Activated naive CD8-positive, alpha-beta T cell treated with anti-CD3 and anti-CD28 coated beads, Interleukin-2, amount 50 U/mL, for 24 hours (primary cell): Measurements from ENCODE around the gene CCDC85A.

ENCODE experiments used
- ATAC-seq: fragments of 150-1000 bp; cut with Tn5 transposase; one replicate; pipeline ENCODE4 v1.10.0; 2021
- DNase-seq: peaks from one replicate; pipeline ENCODE4 v3.0.0; 2021
- H3K27ac Mint-ChIP-seq: one replicate; pipeline ENCODE4 v1.8.0; 2021; ENCODE audit warnings: mild to moderate bottlenecking, mixed read lengths
- H3K27me3 Mint-ChIP-seq: one replicate; pipeline ENCODE4 v1.8.0; 2021; ENCODE audit warnings: mixed read lengths
- H3K36me3 Mint-ChIP-seq: one replicate; pipeline ENCODE4 v1.8.0; 2021; ENCODE audit warnings: low read depth, mixed read lengths
- H3K4me1 Mint-ChIP-seq: one replicate; pipeline ENCODE4 v1.8.0; 2021; ENCODE audit warnings: mixed read lengths
- H3K4me3 Mint-ChIP-seq: one replicate; pipeline ENCODE4 v1.8.0; 2021; ENCODE audit warnings: mild to moderate bottlenecking, moderate library complexity, mixed read lengths
- H3K9me3 Mint-ChIP-seq: one replicate; pipeline ENCODE4 v1.8.0; 2021; ENCODE audit warnings: mixed read lengths

Gene CCDC85A

GRCh38 chr2:56375251-56375650 lies 191.5 kb downstream of the CCDC85A start:
- ATAC-seq (no peak), DNase-seq (no peak)
- Mint-ChIP-seq H3K27me3 (no peaks in the 10 kb centered on the region), H3K36me3 (no peaks in the 10 kb centered on the region), H3K4me3 (no peak overlapping the region), H3K27ac (no peak overlapping the region), H3K4me1 (no peaks in the 10 kb centered on the region), H3K9me3 (no peaks in the 10 kb centered on the region)

GRCh38 chr2:56376699-56377665 lies 193.2 kb downstream of the CCDC85A start:
- Mint-ChIP-seq H3K27ac (no peak overlapping the region), H3K4me3 (no peak overlapping the region), H3K27me3 (no peaks in the 10 kb centered on the region), H3K9me3 (no peaks in the 10 kb centered on the region), H3K4me1 (no peaks in the 10 kb centered on the region), H3K36me3 (no peaks in the 10 kb centered on the region)
- ATAC-seq (no peak), DNase-seq (no peak)

GRCh38 chr2:56379066-56379465 lies 195.3 kb downstream of the CCDC85A start:
- DNase-seq (no peak), ATAC-seq (no peak)
- H3K4me1 Mint-ChIP-seq = no peaks in the 10 kb centered on the region
- H3K27me3 Mint-ChIP-seq = no peaks in the 10 kb centered on the region
- peaks cover under 1% of the 10 kb centered on the region for H3K9me3 Mint-ChIP-seq
- no peaks in the 10 kb centered on the region for H3K36me3 Mint-ChIP-seq
- no peak overlapping the region for H3K4me3 Mint-ChIP-seq
- H3K27ac Mint-ChIP-seq = no peak overlapping the region

- Mint-ChIP-seq H3K36me3 (no peaks in the 10 kb centered on the region), H3K4me3 (no peak overlapping the region), H3K27ac (no peak overlapping the region), H3K4me1 (no peaks in the 10 kb centered on the region), H3K27me3 (no peaks in the 10 kb centered on the region), H3K9me3 (peaks cover 4% of the 10 kb centered on the region)
- no peak for ATAC-seq
- DNase-seq = no peak
These were observed 197.1 kb downstream of the CCDC85A start for GRCh38 chr2:56380861-56381260.

GRCh38 chr2:56382466-56382865 lies 198.7 kb downstream of the CCDC85A start:
- H3K4me3 Mint-ChIP-seq = no peak overlapping the region
- H3K27ac Mint-ChIP-seq = no peak overlapping the region
- H3K36me3 Mint-ChIP-seq = no peaks in the 10 kb centered on the region
- no peak for ATAC-seq
- no peak for DNase-seq
- H3K9me3 Mint-ChIP-seq = peaks cover 4% of the 10 kb centered on the region
- H3K27me3 Mint-ChIP-seq = no peaks in the 10 kb centered on the region
- no peaks in the 10 kb centered on the region for H3K4me1 Mint-ChIP-seq

- peaks cover 4% of the 10 kb centered on the region for H3K9me3 Mint-ChIP-seq
These were observed 202.9 kb downstream of the CCDC85A start for GRCh38 chr2:56386657-56387056.

GRCh38 chr2:56390644-56391043 lies 206.9 kb downstream of the CCDC85A start:
- ATAC-seq (no peak), DNase-seq (no peak)
- Mint-ChIP-seq H3K9me3 (no peaks in the 10 kb centered on the region), H3K4me3 (no peak overlapping the region), H3K27me3 (no peaks in the 10 kb centered on the region), H3K36me3 (no peaks in the 10 kb centered on the region), H3K4me1 (no peaks in the 10 kb centered on the region), H3K27ac (no peak overlapping the region)

More at GRCh38 chr2:56386657-56387056, 202.9 kb downstream of the CCDC85A start:
- H3K27ac Mint-ChIP-seq = no peak overlapping the region
- ATAC-seq = no peak
- no peak for DNase-seq
- no peaks in the 10 kb centered on the region for H3K4me1 Mint-ChIP-seq
- H3K4me3 Mint-ChIP-seq = no peak overlapping the region
- no peaks in the 10 kb centered on the region for H3K36me3 Mint-ChIP-seq
- no peaks in the 10 kb centered on the region for H3K27me3 Mint-ChIP-seq

- DNase-seq (no peak), ATAC-seq (no peak)
- Mint-ChIP-seq H3K36me3 (no peaks in the 10 kb centered on the region), H3K9me3 (peaks cover 9% of the 10 kb centered on the region), H3K4me1 (no peaks in the 10 kb centered on the region), H3K4me3 (no peak overlapping the region), H3K27ac (no peak overlapping the region), H3K27me3 (no peaks in the 10 kb centered on the region)
These were observed 226.3 kb downstream of the CCDC85A start for GRCh38 chr2:56410140-56410539.

GRCh38 chr2:56416500-56417176 lies 232.8 kb downstream of the CCDC85A start:
- Mint-ChIP-seq H3K27me3 (no peaks in the 10 kb centered on the region), H3K9me3 (peaks cover 15% of the 10 kb centered on the region)

More at GRCh38 chr2:56416500-56417176, 232.8 kb downstream of the CCDC85A start:
- ATAC-seq (no peak), DNase-seq (no peak)
- H3K36me3 Mint-ChIP-seq = no peaks in the 10 kb centered on the region
- H3K27ac Mint-ChIP-seq = no peak overlapping the region
- H3K4me3 Mint-ChIP-seq = no peak overlapping the region
- no peaks in the 10 kb centered on the region for H3K4me1 Mint-ChIP-seq
